Activated CD4-positive, CD25-positive, alpha-beta regulatory T cell treated with anti-CD3 and anti-CD28 coated beads, Interleukin-2, amount 50 U/mL, for 16 hours (primary cell): Measurements from ENCODE around the gene TSPAN11.

Experiments
- DNase-seq: peaks from one replicate; pipeline ENCODE4 v3.0.0-alpha.2; 2020; ENCODE audit warnings: low read depth, low spot score

TSPAN11 gene

DNA sequence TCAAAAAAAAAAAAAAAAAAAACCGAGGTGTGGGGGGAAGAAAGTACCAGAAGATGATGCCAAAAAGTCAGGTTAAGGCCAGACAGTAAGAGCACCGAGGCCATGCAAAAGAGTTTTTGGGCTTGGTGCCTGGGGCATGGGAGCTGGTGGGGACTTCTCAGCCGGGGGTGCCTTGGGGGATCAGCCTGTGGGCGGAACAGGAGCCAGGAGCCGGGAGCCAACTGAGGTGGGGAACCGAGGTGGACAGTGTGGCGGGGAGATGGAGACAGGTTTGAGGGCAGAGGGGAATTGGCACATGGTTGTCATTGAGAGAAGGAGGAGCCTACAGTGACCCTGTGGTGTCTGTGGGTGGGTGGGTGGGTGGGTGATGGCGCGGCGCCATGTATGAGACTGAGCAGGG lies 33.2 kb downstream of the TSPAN11 start:
- no peak for DNase-seq

DNA sequence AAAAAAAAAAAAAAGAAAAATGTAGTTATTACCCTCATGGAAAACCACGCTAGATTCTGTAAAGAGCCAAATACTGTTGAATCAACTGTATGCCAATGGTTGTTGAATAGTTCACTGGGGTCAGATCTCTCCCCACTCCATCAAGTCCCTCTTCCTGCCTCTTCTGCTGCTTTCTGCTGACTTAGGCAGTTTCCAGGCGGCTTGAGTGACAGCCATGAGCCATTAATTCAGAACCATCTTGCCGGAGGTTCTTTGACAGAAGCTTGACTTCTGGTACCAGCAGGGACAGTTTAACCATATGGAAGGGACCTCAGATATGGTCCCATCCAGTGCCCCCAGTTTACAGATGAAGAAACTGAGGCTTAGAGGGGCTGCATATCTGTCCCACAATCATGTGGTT lies 34.5 kb downstream of the TSPAN11 start:
- DNase-seq = no peak

DNA sequence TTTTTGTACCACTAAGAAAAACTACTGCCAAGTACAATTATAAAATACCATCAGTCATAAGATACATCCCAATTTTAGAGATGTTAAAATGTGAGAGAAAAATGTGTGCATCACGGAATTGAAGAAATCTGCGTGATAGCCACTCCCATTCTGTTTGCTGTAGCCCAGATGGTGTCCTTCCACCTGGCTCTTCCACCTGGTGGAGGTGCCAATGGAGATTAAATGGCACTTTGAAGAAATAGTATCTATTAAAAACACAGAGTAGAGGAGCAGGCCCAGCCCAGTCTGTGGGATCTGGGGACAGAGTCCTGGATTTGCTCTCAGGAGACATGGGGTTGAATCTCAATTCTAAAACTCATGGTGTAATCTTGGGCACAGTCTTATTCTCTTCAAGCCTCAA lies 35.5 kb downstream of the TSPAN11 start:
- no peak for DNase-seq

- no peak for DNase-seq
Observed at GRCh38 chr12:30963709-30964564, 37.4 kb downstream of the TSPAN11 start.

DNA sequence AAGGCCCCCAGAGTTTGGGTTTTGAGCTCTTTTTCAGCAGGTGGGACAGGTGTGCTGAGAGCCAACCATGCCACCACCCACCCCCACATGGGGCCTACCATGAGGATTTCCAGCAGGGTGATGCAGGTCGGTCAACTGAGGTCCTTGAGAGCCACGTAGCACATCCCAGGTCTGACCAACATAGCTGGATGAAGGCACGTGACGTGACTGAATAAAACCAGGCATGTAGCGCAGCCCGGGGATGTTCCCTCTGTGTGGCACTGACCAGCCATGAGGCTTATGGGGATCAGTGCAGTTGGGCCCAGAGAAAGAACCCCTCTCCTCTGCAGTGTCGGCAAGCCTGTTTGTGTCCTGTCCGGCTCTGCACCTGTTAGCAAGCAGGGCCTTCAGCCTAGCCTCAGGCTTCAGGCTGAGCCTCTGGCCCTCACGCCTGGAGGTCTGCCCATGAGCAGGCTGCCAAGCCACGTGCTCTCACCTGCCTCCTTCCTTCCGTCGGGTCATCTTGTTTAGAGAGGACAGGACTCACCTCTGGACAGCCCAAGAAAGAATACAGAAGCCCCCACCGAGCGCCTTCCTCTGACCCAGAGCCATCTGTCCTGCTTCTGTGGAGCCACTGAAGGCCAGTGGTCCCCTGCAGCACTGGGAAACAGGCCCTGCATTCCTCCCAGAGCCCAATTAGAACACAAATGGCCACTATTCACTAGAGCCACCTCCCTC lies 38.5 kb downstream of the TSPAN11 start:
- no peak for DNase-seq

DNA sequence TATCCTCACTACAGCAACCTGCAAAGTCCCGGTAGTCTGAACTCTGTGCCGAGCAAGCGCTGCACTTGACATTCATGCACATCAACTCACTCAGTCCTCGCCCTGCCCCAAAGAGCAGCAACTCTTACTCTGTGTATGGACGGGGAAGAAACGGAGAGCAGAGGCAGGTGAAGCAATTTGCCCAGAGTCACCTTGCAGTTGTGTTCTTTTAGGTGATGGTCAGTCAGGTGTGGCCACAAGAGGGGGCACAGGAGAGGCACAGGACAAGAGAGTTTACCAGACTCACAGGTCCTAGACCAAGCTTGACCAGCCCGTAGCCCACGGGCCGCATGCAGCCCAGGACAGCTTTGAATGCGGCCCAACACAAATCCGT lies 39.1 kb downstream of the TSPAN11 start:
- DNase-seq = no peak

DNA sequence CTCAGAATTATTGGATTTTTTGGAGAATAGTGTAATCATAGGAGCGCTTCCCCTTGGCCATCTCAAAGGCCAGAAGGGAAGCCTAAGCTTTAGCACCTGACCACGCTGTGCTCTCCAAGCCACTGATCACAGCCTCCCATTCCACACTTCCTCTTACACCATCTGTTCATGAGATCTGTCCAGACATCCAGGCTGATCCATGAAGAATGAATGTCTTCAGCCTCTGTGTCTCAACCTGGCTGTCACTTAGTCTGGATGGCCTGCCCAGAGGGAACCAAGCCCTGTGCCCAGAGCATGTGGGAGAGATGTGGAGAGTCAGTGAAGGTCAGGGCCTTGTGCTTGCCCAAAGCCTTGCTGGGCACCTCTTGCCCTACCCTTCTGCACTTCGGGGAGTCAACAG lies 40.5 kb downstream of the TSPAN11 start:
- DNase-seq = no peak

DNA sequence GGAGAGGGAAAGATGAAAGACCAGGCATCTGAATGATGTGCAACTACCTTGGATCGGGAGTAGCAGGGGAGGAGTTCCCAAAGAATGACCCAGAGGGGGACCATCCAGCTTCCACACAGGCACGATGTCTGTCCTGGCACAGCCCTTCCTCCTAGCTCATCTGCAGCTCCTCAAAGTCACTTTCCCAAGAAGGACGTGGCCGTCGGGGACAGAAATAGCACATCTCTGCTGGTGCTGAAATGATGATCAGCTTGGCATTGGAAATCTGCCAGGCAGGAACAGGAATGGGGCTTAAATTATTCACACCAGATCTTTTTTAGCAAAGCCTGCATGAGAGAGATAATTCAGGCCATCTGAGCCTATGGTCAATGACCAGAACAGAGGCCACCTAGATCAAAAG lies 41.7 kb downstream of the TSPAN11 start:
- no peak for DNase-seq

DNA sequence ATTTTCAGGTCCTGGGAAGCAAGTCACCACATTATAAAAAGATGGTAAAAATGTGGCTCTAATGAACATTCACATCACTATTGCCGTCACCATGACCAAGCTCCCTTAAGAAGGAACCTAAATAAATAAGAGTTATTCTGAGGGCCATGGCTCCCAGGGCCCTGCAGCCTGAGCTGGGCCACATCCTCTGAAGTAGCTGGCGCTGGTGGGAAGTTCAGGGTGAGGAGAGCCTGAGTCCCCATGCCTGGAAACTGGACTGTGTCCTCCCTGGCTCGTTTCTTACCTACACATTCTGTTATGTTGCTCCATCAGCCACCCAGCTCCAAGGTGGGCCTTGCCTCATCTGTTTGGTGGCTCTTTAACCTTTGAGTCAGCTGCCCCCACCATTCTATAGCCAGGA lies 42.5 kb downstream of the TSPAN11 start:
- DNase-seq = no peak

- no peak for DNase-seq
Observed at GRCh38 chr12:30969606-30970395, 43.3 kb downstream of the TSPAN11 start.

GRCh38 chr12:30970559-30971197 lies 44.1 kb downstream of the TSPAN11 start:
- DNase-seq = no peak

DNA sequence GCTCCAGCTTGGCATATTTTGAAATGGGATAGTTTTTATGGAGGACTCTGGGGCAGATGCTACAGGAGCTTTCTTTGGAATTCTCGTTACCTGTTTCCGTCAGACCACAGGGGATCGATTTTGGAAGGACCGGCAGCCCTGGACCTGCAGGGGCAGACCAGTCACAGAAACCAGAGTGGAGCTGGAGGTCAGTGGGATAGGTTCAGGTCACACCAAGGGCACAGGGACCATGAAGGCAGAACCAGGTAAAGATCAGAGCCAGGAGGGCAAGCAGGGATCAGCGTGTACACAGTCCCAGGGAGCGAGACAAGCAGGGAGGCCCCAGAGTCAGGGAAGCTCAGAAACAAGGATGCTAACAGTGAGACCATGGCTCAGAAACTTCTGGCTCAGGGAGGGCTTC lies 45.5 kb downstream of the TSPAN11 start:
- DNase-seq = no peak

- DNase-seq = no peak
Observed at GRCh38 chr12:30973175-30973574, 46.6 kb downstream of the TSPAN11 start.

DNA sequence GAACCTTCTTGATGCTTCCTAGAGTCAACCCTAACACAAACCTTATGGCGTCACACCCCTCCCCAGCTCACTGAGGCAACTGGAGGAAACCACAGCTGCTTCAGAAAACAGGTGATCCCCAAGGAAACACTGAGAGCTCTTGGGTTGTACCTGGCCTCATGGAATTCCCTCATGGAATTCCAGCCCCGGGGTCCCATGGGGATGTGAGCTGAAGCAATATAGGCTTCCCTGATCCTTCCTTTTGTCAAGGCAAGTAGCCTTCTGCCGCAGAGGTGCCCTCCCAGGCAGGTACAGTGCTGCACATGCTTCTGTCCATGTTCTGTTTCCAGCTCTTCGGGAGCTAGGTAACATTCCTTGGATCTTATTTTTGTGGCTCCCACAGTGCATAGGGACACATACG lies 47.3 kb downstream of the TSPAN11 start:
- no peak for DNase-seq

- DNase-seq = no peak
Observed at GRCh38 chr12:30974746-30975500, 48.4 kb downstream of the TSPAN11 start.

- no peak for DNase-seq
Observed at GRCh38 chr12:30975581-30975980, 49.0 kb downstream of the TSPAN11 start.

- DNase-seq = no peak
Observed at GRCh38 chr12:30976206-30976605, 49.7 kb downstream of the TSPAN11 start.

- DNase-seq = no peak
Observed at GRCh38 chr12:30977124-30977523, 50.6 kb downstream of the TSPAN11 start.

DNA sequence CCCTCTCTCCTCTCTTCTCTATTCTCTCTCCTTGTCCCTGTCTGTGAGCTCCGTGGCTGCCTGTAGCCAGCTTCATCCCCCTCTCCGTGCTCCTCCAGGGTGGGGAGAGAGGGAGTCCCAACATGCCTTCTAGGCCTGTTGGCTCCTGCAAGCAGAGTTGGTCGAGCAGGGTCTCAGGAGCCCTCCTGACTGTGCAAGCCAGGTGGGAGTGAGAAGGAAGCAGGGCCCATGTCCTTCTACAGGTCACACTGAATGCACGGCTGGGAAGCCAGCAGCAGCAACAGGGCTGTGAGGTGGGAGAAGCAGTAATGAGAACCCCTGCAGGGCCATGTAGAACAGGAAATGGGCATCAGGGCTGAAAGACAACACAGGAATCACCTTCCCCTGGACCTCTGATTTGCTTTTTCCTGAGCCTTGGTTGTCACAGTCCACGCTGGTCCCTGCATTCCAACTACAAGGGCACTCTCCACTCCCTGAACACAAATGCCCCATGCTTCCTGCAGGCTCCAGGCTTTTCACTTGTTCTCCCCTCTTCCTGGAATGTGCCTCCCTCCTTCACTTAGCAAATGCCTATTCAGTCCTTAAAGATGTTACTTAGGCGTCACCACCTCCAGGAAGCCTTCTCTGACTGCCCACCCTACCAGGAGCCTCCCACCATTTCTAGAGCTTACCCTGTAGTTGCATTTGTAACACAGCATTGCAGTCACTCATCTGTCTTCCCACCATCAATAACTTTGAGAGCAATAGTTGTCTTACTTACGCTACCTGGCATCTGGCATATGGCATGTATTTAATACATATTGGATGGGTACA lies 51.2 kb downstream of the TSPAN11 start:
- DNase-seq = no peak

DNA sequence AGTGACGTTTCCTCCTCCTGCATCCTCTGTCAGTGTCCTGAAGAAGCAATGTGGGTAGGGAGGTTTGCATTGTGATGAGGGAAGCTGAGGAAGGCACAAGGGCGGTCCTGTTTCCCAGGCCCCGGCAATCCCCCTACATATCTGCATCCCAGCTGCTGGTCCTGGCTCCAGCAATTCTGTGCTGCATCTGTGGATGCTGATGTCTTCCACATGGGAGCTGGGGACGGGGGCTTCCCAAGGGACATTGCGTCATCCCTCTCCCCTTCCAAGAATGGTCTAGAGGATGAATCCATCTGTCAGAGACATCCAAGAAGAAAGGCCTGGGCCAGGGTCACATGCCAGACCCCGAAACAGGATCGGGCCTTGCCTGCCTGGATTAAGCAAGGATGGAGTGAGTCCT lies 52.1 kb downstream of the TSPAN11 start:
- no peak for DNase-seq
